Measurements from ENCODE around the gene APMAP. TPM values are rescaled to one million over a fixed set of nuclear protein-coding genes. Genes with fewer than 3 reads are reported as not detected.

APMAP gene
- total and polyA plus RNA-seq, 9 of the 15 experiments (the other 6 are each of a cell fraction or from before 2014, with no cell fraction given), result 6.7 to 18.2 (median 14.4) TPM

DNA sequence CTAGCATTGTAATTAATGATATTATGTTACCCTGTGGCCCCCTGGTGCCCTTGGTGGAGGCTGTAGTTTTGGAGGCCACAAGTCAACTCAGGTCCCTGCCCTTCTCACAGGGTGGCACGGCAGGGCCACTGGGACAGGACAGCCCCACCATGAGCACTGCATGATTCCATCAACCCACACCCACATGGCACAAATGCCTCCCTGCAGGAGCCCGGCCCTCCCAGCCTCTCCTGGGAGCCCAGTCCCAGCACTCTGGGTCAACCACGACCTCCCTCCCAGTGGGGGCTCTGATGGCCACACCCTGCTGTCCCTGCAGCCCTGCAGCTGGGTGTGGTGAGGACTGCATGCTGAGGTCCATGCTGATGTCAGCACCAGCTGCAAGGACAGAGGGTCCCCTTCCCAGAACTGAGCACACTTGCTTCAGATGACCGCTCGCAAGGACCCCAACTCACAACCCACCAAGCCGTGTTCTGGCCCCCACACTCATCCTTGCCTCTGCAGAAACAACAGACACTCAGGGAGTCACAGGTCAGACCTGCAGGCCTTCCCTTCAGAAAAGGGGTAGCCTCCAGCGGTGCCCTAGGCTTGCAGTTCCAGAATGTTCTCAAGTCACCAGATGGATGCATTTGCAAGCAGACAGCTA, 59.2 kb downstream of the APMAP start:
- POLR2A ChIA-PET, result no interaction called here
- H3K4me3 ChIP-seq, result no peak overlapping the region
- intact Hi-C loops (cut with micrococcal nuclease) (no loop called here), in situ Hi-C loops (cut with MboI) (no loop called here)
- no TSS peak for BruUV-seq (replicated peaks)
- ATAC-seq (no peak), DNase-seq (ENCODE audit: extremely low read depth in 1 of 4, low spot score in 3 of 4) (no peak), FAIRE-seq (no peak)
- no peak overlapping the region for H3K27ac ChIP-seq (ENCODE audit: extremely low read depth, low read depth, low read length)
- CTCF ChIA-PET (ENCODE audit: low intra/inter-chr PET ratio), result no interaction called here
- H3K9me3 ChIP-seq (replicated peaks; ENCODE audit: control insufficient read depth, insufficient read depth, low read depth, low read length), result no peaks in the 10 kb centered on the region
- no peaks in the 10 kb centered on the region for H3K79me2 ChIP-seq (ENCODE audit: control insufficient read depth, insufficient read depth, low read length)
- H3K27me3 ChIP-seq (ENCODE audit: control insufficient read depth in 2 of 2, insufficient read depth in 2 of 2, low read length in 2 of 2), result no peaks in the 10 kb centered on the region; a peak in 1 of 5 replicates
- no peak overlapping the region for H3K9ac ChIP-seq (ENCODE audit: insufficient read depth in 1 of 2, low read depth in 2 of 2, low read length in 2 of 2)
- H3K4me1 ChIP-seq (replicated peaks in 1 of 2; ENCODE audit: control insufficient read depth in 2 of 2, insufficient read depth in 2 of 2, low read length in 2 of 2), result peaks cover 0 to 3% of the 10 kb centered on the region in 2 experiments; a peak in 1 of 5 replicates
- H3K9me1 ChIP-seq (ENCODE audit: control insufficient read depth, insufficient read depth, low read length), result no peaks in the 10 kb centered on the region
- no peak overlapping the region for H2AFZ ChIP-seq (ENCODE audit: low read depth, low read length)
- WGBS (ENCODE audit: insufficient coverage, low coverage, missing lambda C conversion rate), result 2% methylated on average over 6 of the region's 7 CpGs
- H3K36me3 ChIP-seq (ENCODE audit: control insufficient read depth, insufficient read depth, low read length), result no peaks in the 10 kb centered on the region
- no peak overlapping the region for H3K4me2 ChIP-seq (ENCODE audit: insufficient read depth, low read length)
- no peaks in the 10 kb centered on the region for H4K20me1 ChIP-seq (replicated peaks; ENCODE audit: control insufficient read depth, insufficient read depth, low read length)
- TF ChIP-seq ZNF324 (CRISPR knock-in tag; IDR thresholded peaks at IDR 0.05), result no peak
- TF ChIP-seq, protein P1, sequence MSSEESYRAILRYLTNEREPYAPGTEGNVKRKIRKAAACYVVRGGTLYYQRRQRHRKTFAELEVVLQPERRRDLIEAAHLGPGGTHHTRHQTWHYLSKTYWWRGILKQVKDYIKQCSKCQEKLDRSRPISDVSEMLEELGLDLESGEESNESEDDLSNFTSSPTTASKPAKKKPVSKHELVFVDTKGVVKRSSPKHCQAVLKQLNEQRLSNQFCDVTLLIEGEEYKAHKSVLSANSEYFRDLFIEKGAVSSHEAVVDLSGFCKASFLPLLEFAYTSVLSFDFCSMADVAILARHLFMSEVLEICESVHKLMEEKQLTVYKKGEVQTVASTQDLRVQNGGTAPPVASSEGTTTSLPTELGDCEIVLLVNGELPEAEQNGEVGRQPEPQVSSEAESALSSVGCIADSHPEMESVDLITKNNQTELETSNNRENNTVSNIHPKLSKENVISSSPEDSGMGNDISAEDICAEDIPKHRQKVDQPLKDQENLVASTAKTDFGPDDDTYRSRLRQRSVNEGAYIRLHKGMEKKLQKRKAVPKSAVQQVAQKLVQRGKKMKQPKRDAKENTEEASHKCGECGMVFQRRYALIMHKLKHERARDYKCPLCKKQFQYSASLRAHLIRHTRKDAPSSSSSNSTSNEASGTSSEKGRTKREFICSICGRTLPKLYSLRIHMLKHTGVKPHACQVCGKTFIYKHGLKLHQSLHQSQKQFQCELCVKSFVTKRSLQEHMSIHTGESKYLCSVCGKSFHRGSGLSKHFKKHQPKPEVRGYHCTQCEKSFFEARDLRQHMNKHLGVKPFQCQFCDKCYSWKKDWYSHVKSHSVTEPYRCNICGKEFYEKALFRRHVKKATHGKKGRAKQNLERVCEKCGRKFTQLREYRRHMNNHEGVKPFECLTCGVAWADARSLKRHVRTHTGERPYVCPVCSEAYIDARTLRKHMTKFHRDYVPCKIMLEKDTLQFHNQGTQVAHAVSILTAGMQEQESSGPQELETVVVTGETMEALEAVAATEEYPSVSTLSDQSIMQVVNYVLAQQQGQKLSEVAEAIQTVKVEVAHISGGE (CRISPR knock-in tag; IDR thresholded peaks at IDR 0.05), result no peak
- TF ChIP-seq CHD4 (IDR thresholded peaks at IDR 0.05; ENCODE audit: insufficient read depth, insufficient replicate concordance, low read depth, low read length, poor library complexity, severe bottlenecking), result no peak
- no peak for TF ChIP-seq GTF2E2 (tag; IDR thresholded peaks at IDR 0.05)
- no peak for TF ChIP-seq ZNF384 (IDR thresholded peaks at IDR 0.05; ENCODE audit: low read depth, low read length)
- no peak for TF ChIP-seq MAFK (IDR thresholded peaks at IDR 0.05; ENCODE audit: low read length)
- no peak for TF ChIP-seq STAT5A (IDR thresholded peaks at IDR 0.05; ENCODE audit: borderline replicate concordance, low read length)
- TF ChIP-seq SUPT5H (IDR thresholded peaks at IDR 0.05), result no peak
- no peak for TF ChIP-seq ZNF253 (CRISPR knock-in tag; conservative IDR thresholded peaks at IDR 0.05)
- no peak for TF ChIP-seq CAMTA2 (CRISPR knock-in tag; conservative IDR thresholded peaks at IDR 0.05)
- TF ChIP-seq, protein P2, sequence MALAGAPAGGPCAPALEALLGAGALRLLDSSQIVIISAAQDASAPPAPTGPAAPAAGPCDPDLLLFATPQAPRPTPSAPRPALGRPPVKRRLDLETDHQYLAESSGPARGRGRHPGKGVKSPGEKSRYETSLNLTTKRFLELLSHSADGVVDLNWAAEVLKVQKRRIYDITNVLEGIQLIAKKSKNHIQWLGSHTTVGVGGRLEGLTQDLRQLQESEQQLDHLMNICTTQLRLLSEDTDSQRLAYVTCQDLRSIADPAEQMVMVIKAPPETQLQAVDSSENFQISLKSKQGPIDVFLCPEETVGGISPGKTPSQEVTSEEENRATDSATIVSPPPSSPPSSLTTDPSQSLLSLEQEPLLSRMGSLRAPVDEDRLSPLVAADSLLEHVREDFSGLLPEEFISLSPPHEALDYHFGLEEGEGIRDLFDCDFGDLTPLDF (CRISPR knock-in tag; IDR thresholded peaks at IDR 0.05), result no peak
- TF ChIP-seq, protein P3, sequence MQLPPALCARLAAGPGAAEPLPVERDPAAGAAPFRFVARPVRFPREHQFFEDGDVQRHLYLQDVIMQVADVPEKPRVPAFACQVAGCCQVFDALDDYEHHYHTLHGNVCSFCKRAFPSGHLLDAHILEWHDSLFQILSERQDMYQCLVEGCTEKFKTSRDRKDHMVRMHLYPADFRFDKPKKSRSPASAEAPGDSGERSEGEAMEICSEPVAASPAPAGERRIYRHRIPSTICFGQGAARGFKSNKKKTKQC (CRISPR knock-in tag; IDR thresholded peaks at IDR 0.05), result no peak
- TF ChIP-seq, protein P4, sequence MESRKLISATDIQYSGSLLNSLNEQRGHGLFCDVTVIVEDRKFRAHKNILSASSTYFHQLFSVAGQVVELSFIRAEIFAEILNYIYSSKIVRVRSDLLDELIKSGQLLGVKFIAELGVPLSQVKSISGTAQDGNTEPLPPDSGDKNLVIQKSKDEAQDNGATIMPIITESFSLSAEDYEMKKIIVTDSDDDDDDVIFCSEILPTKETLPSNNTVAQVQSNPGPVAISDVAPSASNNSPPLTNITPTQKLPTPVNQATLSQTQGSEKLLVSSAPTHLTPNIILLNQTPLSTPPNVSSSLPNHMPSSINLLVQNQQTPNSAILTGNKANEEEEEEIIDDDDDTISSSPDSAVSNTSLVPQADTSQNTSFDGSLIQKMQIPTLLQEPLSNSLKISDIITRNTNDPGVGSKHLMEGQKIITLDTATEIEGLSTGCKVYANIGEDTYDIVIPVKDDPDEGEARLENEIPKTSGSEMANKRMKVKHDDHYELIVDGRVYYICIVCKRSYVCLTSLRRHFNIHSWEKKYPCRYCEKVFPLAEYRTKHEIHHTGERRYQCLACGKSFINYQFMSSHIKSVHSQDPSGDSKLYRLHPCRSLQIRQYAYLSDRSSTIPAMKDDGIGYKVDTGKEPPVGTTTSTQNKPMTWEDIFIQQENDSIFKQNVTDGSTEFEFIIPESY (CRISPR knock-in tag; IDR thresholded peaks at IDR 0.05), result no peak

Data from K562 (cell line).